GM23338 (cell line): ENCODE data around the gene FOXP1. TPM values are rescaled to one million over a fixed set of nuclear protein-coding genes. Genes with fewer than 3 reads are reported as not detected.

ENCODE experiments used
- CREB1 ChIP-seq: fragments of 250-450 bp; sonication (Bioruptor Pico); IDR thresholded peaks from 2 replicates; pipeline ENCODE4 v1.5.0; 2020; ENCODE audit warnings: low read depth, mild to moderate bottlenecking, moderate library complexity
- EZH2phosphoT487 ChIP-seq: fragments of 200-600 bp; sonication (generic); IDR thresholded peaks from one replicate; pipeline ENCODE4 v1.8.1; 2018; ENCODE audit warnings: antibody characterized with exemption; ENCODE audit not compliant: unreplicated experiment
- JUNB ChIP-seq: IDR thresholded peaks from one replicate; pipeline ENCODE4 v1.6.1; 2016; ENCODE audit warnings: antibody characterized with exemption; ENCODE audit not compliant: unreplicated experiment
- REST ChIP-seq: IDR thresholded peaks from one replicate; pipeline ENCODE4 v1.6.1; 2018; ENCODE audit warnings: antibody characterized with exemption; ENCODE audit not compliant: unreplicated experiment
- STAT1 ChIP-seq: IDR thresholded peaks from one replicate; pipeline ENCODE4 v1.6.1; 2016; ENCODE audit warnings: antibody characterized with exemption; ENCODE audit not compliant: unreplicated experiment
- ZNF331 ChIP-seq: fragments of 250-450 bp; sonication (Bioruptor Pico); IDR thresholded peaks from 2 replicates; pipeline ENCODE4 v1.5.0; 2020; ENCODE audit warnings: low read depth, mild to moderate bottlenecking, moderate library complexity
- polyA plus RNA-seq: library from polyadenylated mRNA; unstranded; fragments of >200 nt; fragmentation: Nextera tagmentation; extraction: Ambion mirVana; gene quantifications from 2 replicates; pipeline ENCODE4 v1.2.1, GENCODE V29; 2016
- total RNA-seq: library from RNA; depleted of rRNA; stranded (reverse); fragments of >200 nt; shearing (Covaris generic); gene quantifications from 2 replicates; pipeline ENCODE4 v1.2.3, GENCODE V29; 2014
- TF ChIP-seq, protein P1 (sequence below): fragments of 250-450 bp; sonication (Bioruptor Pico); IDR thresholded peaks from 2 replicates; pipeline ENCODE4 v1.5.0; 2020; ENCODE audit warnings: mild to moderate bottlenecking, moderate library complexity
- TF ChIP-seq, protein P2 (sequence below): IDR thresholded peaks from 2 replicates; pipeline ENCODE4 v1.6.1; 2016; ENCODE audit warnings: antibody characterized with exemption

Gene FOXP1
- total and polyA plus RNA-seq, 2 experiments from 2014 or later = 32.9 to 35.5 TPM

DNA sequence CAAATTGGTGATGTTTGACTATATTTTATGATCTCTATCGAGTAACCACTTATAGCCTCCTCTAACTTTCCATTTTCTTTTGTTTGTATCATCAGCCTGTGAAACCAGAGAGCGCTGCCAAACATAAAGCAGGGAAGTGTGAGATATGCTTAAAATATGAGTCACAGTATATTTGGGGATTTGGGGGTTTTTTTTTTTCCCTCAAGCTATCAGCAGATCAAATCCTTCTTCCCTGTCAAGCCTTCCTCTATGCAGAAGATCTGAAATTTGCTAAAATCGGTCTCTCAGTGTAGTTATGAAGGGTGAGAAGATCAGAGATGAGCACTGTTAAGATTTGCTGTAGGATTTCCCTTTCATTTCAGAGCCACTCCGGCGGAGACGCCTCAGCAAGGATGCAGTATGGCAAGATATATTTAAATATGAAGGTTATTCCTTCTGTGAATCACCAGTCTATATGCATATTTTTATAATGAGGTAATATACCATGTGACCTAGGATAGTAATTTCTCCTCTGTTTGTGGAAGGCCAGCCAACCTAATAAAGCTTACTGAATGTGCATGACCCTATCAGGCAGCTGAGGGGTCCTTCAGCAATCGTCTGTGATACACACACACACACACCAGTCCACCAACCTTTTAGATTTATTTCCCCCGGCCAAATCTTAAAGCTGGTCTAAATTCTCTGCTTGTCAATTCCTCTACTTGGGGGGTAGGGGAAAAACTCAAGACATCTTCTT lies 474.1 kb downstream of the FOXP1 start (continued):
- TF ChIP-seq, protein P1, sequence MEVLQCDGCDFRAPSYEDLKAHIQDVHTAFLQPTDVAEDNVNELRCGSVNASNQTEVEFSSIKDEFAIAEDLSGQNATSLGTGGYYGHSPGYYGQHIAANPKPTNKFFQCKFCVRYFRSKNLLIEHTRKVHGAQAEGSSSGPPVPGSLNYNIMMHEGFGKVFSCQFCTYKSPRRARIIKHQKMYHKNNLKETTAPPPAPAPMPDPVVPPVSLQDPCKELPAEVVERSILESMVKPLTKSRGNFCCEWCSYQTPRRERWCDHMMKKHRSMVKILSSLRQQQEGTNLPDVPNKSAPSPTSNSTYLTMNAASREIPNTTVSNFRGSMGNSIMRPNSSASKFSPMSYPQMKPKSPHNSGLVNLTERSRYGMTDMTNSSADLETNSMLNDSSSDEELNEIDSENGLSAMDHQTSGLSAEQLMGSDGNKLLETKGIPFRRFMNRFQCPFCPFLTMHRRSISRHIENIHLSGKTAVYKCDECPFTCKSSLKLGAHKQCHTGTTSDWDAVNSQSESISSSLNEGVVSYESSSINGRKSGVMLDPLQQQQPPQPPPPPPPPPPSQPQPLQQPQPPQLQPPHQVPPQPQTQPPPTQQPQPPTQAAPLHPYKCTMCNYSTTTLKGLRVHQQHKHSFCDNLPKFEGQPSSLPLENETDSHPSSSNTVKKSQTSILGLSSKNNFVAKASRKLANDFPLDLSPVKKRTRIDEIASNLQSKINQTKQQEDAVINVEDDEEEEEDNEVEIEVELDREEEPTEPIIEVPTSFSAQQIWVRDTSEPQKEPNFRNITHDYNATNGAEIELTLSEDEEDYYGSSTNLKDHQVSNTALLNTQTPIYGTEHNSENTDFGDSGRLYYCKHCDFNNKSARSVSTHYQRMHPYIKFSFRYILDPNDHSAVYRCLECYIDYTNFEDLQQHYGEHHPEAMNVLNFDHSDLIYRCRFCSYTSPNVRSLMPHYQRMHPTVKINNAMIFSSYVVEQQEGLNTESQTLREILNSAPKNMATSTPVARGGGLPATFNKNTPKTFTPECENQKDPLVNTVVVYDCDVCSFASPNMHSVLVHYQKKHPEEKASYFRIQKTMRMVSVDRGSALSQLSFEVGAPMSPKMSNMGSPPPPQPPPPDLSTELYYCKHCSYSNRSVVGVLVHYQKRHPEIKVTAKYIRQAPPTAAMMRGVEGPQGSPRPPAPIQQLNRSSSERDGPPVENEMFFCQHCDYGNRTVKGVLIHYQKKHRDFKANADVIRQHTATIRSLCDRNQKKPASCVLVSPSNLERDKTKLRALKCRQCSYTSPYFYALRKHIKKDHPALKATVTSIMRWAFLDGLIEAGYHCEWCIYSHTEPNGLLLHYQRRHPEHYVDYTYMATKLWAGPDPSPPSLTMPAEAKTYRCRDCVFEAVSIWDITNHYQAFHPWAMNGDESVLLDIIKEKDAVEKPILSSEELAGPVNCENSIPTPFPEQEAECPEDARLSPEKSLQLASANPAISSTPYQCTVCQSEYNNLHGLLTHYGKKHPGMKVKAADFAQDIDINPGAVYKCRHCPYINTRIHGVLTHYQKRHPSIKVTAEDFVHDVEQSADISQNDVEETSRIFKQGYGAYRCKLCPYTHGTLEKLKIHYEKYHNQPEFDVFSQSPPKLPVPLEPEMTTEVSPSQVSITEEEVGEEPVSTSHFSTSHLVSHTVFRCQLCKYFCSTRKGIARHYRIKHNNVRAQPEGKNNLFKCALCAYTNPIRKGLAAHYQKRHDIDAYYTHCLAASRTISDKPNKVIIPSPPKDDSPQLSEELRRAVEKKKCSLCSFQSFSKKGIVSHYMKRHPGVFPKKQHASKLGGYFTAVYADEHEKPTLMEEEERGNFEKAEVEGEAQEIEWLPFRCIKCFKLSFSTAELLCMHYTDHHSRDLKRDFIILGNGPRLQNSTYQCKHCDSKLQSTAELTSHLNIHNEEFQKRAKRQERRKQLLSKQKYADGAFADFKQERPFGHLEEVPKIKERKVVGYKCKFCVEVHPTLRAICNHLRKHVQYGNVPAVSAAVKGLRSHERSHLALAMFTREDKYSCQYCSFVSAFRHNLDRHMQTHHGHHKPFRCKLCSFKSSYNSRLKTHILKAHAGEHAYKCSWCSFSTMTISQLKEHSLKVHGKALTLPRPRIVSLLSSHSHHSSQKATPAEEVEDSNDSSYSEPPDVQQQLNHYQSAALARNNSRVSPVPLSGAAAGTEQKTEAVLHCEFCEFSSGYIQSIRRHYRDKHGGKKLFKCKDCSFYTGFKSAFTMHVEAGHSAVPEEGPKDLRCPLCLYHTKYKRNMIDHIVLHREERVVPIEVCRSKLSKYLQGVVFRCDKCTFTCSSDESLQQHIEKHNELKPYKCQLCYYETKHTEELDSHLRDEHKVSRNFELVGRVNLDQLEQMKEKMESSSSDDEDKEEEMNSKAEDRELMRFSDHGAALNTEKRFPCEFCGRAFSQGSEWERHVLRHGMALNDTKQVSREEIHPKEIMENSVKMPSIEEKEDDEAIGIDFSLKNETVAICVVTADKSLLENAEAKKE (CRISPR knock-in tag) = no peak
- TF ChIP-seq, protein P2, sequence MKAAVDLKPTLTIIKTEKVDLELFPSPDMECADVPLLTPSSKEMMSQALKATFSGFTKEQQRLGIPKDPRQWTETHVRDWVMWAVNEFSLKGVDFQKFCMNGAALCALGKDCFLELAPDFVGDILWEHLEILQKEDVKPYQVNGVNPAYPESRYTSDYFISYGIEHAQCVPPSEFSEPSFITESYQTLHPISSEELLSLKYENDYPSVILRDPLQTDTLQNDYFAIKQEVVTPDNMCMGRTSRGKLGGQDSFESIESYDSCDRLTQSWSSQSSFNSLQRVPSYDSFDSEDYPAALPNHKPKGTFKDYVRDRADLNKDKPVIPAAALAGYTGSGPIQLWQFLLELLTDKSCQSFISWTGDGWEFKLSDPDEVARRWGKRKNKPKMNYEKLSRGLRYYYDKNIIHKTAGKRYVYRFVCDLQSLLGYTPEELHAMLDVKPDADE = no peak
- TF ChIP-seq ZNF331 (CRISPR knock-in tag) = no peak
- no peak for TF ChIP-seq EZH2phosphoT487
- TF ChIP-seq JUNB = no peak
- no peak for TF ChIP-seq REST
- no peak for TF ChIP-seq CREB1 (CRISPR knock-in tag)
- TF ChIP-seq STAT1 = no peak
